Thyroid gland (tissue), 4 donors: Measurements from ENCODE around the gene ZNF699. TPM values are rescaled to one million over a fixed set of nuclear protein-coding genes. Genes with fewer than 3 reads are reported as not detected.
"Not testable (repeated sequence)": the region's sequence is repeated elsewhere in the genome, so short reads cannot be mapped to it uniquely, and the experiment has no call there.

Experiments used
- DNase-seq, 2 donors: peaks; one replicate each; pipeline ENCODE4 v3.0.0-alpha.2; 2019
- H3K27ac ChIP-seq, 3 donors: fragments of 200-600 bp; sonication (generic); 1 replicate in 2 of 3; 2 replicates in 1 of 3; pipeline ENCODE4 v1.5.1; 2016 to 2019; ENCODE audit warnings: mild to moderate bottlenecking in 1 of 3, moderate library complexity in 1 of 3
- H3K27me3 ChIP-seq: fragments of 200-600 bp; sonication (generic); one replicate; pipeline ENCODE4 v1.5.1; 2019
- H3K36me3 ChIP-seq, 2 donors: fragments of 200-600 bp; sonication (generic); one replicate each; pipeline ENCODE4 v1.5.1; 2016 to 2019
- H3K4me1 ChIP-seq, 2 donors: fragments of 200-600 bp; sonication (generic); one replicate each; pipeline ENCODE4 v1.5.1; 2017 to 2019
- H3K4me3 ChIP-seq, 3 donors: fragments of 200-600 bp; sonication (generic); replicated peaks in 1 of 3; 1 replicate in 2 of 3; 2 replicates in 1 of 3; pipeline ENCODE4 v1.5.1; 2016; ENCODE audit warnings: mild to moderate bottlenecking in 1 of 3
- H3K9me3 ChIP-seq: fragments of 200-600 bp; sonication (generic); one replicate; pipeline ENCODE4 v1.5.1; 2017
- CTCF ChIP-seq, 6 experiments: fragments of 200-600 bp in 3 of 6; fragments of 450-650 bp in 3 of 6; sonication (generic) in 3 of 6; IDR thresholded peaks; one replicate each; pipeline ENCODE4 v1.5.1; 2016 to 2019; ENCODE audit warnings: antibody characterized with exemption in 6 of 6, mild to moderate bottlenecking in 2 of 6, inconsistent platforms in 1 of 6, moderate library complexity in 1 of 6
- POLR2A ChIP-seq, 2 donors: fragments of 450-650 bp; IDR thresholded peaks; one replicate each; pipeline ENCODE4 v1.6.1; 2017; ENCODE audit warnings: antibody characterized with exemption in 2 of 2, mild to moderate bottlenecking in 2 of 2, moderate library complexity in 1 of 2
- whole genome bisulfite sequencing, 2 donors: methylation state at CpG; one replicate each; pipeline ENCODE4 v1.1.5; 2017; 5-methylcytosine and 5-hydroxymethylcytosine counted together
- intact Hi-C: fragments of 100-400 bp; cut with DNase I; formaldehyde crosslinking; loops from one replicate; pipeline ENCODE4 v1.15.1; 2023
- total RNA-seq, 4 donors: library from RNA; depleted of rRNA; stranded (reverse); fragments of >200 nt; gene quantifications; one replicate each; pipeline ENCODE4 v1.2.3, GENCODE V29; 2016

Gene ZNF699
- total RNA-seq, 4 donors from 2014 or later = 11.6 to 17.4 (median 13.8) TPM

GRCh38 chr19:9323919-9324583 lies 14.4 kb upstream of the ZNF699 start, which contains the start of gene ZNF559:
ZNF559 (plus strand) TSS chr19:9324179; CDS start chr19:9338550, 14,371 bp downstream.
- Histone ChIP-seq H3K27ac (peak within 1 kb of the TSS; percentile 76 to 85 (median 84)), H3K27me3 (no peaks in the 10 kb centered on the region), H3K4me3 (peak within 1 kb of the TSS; percentile 57 to 68 (median 58)), H3K36me3 (peaks cover 0 to 2% of the 10 kb centered on the region in 2 donors), H3K9me3 (no peaks in the 10 kb centered on the region), H3K4me1 (peaks cover 0 to 12% of the 10 kb centered on the region in 2 donors)
- intact Hi-C loops = loop anchor here (10.0 kb wide), 1 partner anchor 471 kb away; no protein-coding TSS in a partner anchor
- 1% methylated on average over 39 to 42 of the region's 48 CpGs for WGBS, 2 donors
- peak in 3 of 6 experiments; percentile 26 to 45 (median 37) for TF ChIP-seq CTCF (IDR thresholded peaks at IDR 0.05)
- peak in 1 of 2 donors; percentile 54 for TF ChIP-seq POLR2A (IDR thresholded peaks at IDR 0.05)
- DNase-seq = peak; percentile 93 to 94

GRCh38 chr19:9323557-9323918 lies 13.9 kb upstream of the ZNF699 start:
- WGBS, 2 donors = 3 to 4% methylated on average over 9 of the region's 9 CpGs
- DNase-seq = peak; percentile 62 to 63
- Histone ChIP-seq H3K9me3 (no peaks in the 10 kb centered on the region), H3K27ac (peak overlapping the region; percentile 76 to 85 (median 84)), H3K27me3 (no peaks in the 10 kb centered on the region), H3K4me3 (peak overlapping the region; percentile 57 to 68 (median 58)), H3K4me1 (peaks cover 0 to 12% of the 10 kb centered on the region in 2 donors), H3K36me3 (peaks cover 0 to 1% of the 10 kb centered on the region in 2 donors)
- TF ChIP-seq POLR2A (IDR thresholded peaks at IDR 0.05) = no peak
- TF ChIP-seq CTCF (IDR thresholded peaks at IDR 0.05) = no peak
- intact Hi-C loops = loop anchor here (10.0 kb wide), 1 partner anchor 471 kb away; no protein-coding TSS in a partner anchor

- DNase-seq, H3K36me3 ChIP-seq, H3K4me3 ChIP-seq, H3K27me3 ChIP-seq, H3K9me3 ChIP-seq, H3K27ac ChIP-seq: not testable (repeated sequence)
- 93 to 98% methylated on average over 10 of the region's 10 CpGs for WGBS, 2 donors
- peaks cover 0 to 12% of the 10 kb centered on the region in 2 donors for H3K4me1 ChIP-seq
- intact Hi-C loops = loop anchor here (10.0 kb wide), 1 partner anchor 473 kb away; no protein-coding TSS in a partner anchor
These were observed 12.6 kb upstream of the ZNF699 start for GRCh38 chr19:9322201-9322600.

- H3K27ac ChIP-seq, H3K36me3 ChIP-seq, H3K9me3 ChIP-seq, DNase-seq, H3K4me3 ChIP-seq, H3K27me3 ChIP-seq: not testable (repeated sequence)
- WGBS, 2 donors = 50 to 91% methylated on average over 1 to 6 of the region's 14 CpGs
- H3K4me1 ChIP-seq = peaks cover 0 to 12% of the 10 kb centered on the region in 2 donors
- intact Hi-C loops = loop anchor here (10.0 kb wide), 1 partner anchor 473 kb away; no protein-coding TSS in a partner anchor
These were observed 12.1 kb upstream of the ZNF699 start for GRCh38 chr19:9321756-9322155.

GRCh38 chr19:9321338-9321737 lies 11.7 kb upstream of the ZNF699 start:
- no peak overlapping the region for H3K4me3 ChIP-seq
- H3K4me1 ChIP-seq = peaks cover 0 to 12% of the 10 kb centered on the region in 2 donors
- TF ChIP-seq CTCF (IDR thresholded peaks at IDR 0.05) = no peak
- no peak for TF ChIP-seq POLR2A (IDR thresholded peaks at IDR 0.05)
- WGBS, 2 donors = 93 to 94% methylated on average over 23 of the region's 23 CpGs
- H3K27me3 ChIP-seq = no peaks in the 10 kb centered on the region
- H3K27ac ChIP-seq = no peak overlapping the region
- intact Hi-C loops = loop anchor here (10.0 kb wide), 1 partner anchor 473 kb away; no protein-coding TSS in a partner anchor
- no peaks in the 10 kb centered on the region for H3K9me3 ChIP-seq
- DNase-seq = no peak
- H3K36me3 ChIP-seq = no peaks in the 10 kb centered on the region

- H3K27ac ChIP-seq = no peak overlapping the region
- peaks cover 2 to 4% of the 10 kb centered on the region in 2 donors for H3K4me1 ChIP-seq
- no peaks in the 10 kb centered on the region for H3K27me3 ChIP-seq
- H3K4me3 ChIP-seq = no peak overlapping the region
- H3K9me3 ChIP-seq = no peaks in the 10 kb centered on the region
- no peak for DNase-seq
- intact Hi-C loops = no loop called here
- no peak for TF ChIP-seq POLR2A (IDR thresholded peaks at IDR 0.05)
- TF ChIP-seq CTCF (IDR thresholded peaks at IDR 0.05) = no peak
- H3K36me3 ChIP-seq = no peaks in the 10 kb centered on the region
- 65 to 83% methylated on average over 4 of the region's 4 CpGs for WGBS, 2 donors
These were observed 4.1 kb upstream of the ZNF699 start for GRCh38 chr19:9313756-9314155.
